GM12878 (cell line): ENCODE data around the gene OR1F1. TPM values are rescaled to one million over a fixed set of nuclear protein-coding genes. Genes with fewer than 3 reads are reported as not detected.

ENCODE experiments used
- ATAC-seq: fragments of 200-7000 bp; cut with Tn5 transposase; 3 replicates; pipeline ENCODE4 v1.9.1; 2020; ENCODE audit warnings: mild to moderate bottlenecking, moderate library complexity
- BruUV-seq: library from RNA; stranded (reverse); fragments of 400-500 nt; replicated peaks from 2 replicates; lab custom pipeline; 2021; lab: Mats Ljungman, UMichigan
- CTCF ChIA-PET: fragments of 300-600 bp; sonication (Branson Sonifier 250); formaldehyde crosslinking; extraction: SDS; loops from one replicate; lab custom pipeline; 2021; ENCODE audit warnings: inconsistent platforms; lab: Yijun Ruan, JAX
- POLR2A ChIA-PET: fragments of 350-600 bp; formaldehyde crosslinking; extraction: SDS; loops from one replicate; lab custom pipeline; 2021; ENCODE audit warnings: inconsistent platforms; lab: Charles Lee
- RAD21 ChIA-PET: fragments of 300-600 bp; sonication (Branson Sonifier 250); formaldehyde crosslinking; loops from one replicate; lab custom pipeline; 2023; ENCODE audit warnings: antibody characterized with exemption; ENCODE audit not compliant: unreplicated experiment; lab: Charles Lee
- SMC1A ChIA-PET: fragments of 300-600 bp; sonication (Branson Sonifier 250); formaldehyde crosslinking; loops from one replicate; lab custom pipeline; 2023; ENCODE audit not compliant: unreplicated experiment, uncharacterized antibody; lab: Charles Lee
- DNase-seq: peaks from one replicate; pipeline ENCODE4 v3.0.0-alpha.2; 2011; ENCODE audit warnings: low read depth, low spot score
- FAIRE-seq: peaks from 3 replicates; lab custom pipeline; 2011; peaks lifted over from hg19 to GRCh38; lab: Jason Lieb, UNC
- H2AFZ ChIP-seq: 2 replicates; pipeline ENCODE4 v1.6.0; 2011; ENCODE audit warnings: low read depth, low read length, control low read depth; ENCODE audit not compliant: control insufficient read depth
- H3K27ac ChIP-seq: 2 replicates; pipeline ENCODE4 v1.5.1; 2011; ENCODE audit warnings: control low read depth; ENCODE audit not compliant: control insufficient read depth, insufficient read depth
- H3K27me3 ChIP-seq, 2 experiments: replicated peaks in 1 of 2; 2 replicates each; pipeline versions ENCODE4 v1.6.0 to v1.6.1; 2011; ENCODE audit warnings: low read length in 1 of 2; ENCODE audit not compliant: control insufficient read depth in 2 of 2, insufficient read depth in 2 of 2
- H3K36me3 ChIP-seq, 2 experiments: 2 replicates each; pipeline ENCODE4 v1.5.1; 2011; ENCODE audit warnings: low read length in 1 of 2; ENCODE audit not compliant: control insufficient read depth in 2 of 2, insufficient read depth in 2 of 2
- H3K4me1 ChIP-seq: 2 replicates; pipeline ENCODE4 v1.6.1; 2011; ENCODE audit warnings: mild to moderate bottlenecking, low read length, moderate library complexity, mixed read lengths; ENCODE audit not compliant: control insufficient read depth, insufficient read depth
- H3K4me2 ChIP-seq: 2 replicates; pipeline ENCODE4 v1.6.0; 2011; ENCODE audit warnings: control low read depth; ENCODE audit not compliant: control insufficient read depth, insufficient read depth
- H3K4me3 ChIP-seq: fragments of 200-600 bp; sonication (generic); 2 replicates; pipeline ENCODE4 v1.5.1; 2016
- H3K79me2 ChIP-seq: 2 replicates; pipeline ENCODE4 v1.6.0; 2011; ENCODE audit warnings: low read length; ENCODE audit not compliant: control insufficient read depth, insufficient read depth
- H3K9ac ChIP-seq: 2 replicates; pipeline ENCODE4 v1.8.0; 2011; ENCODE audit warnings: low read length, control low read depth, mixed read lengths; ENCODE audit not compliant: control insufficient read depth, insufficient read depth
- H3K9me3 ChIP-seq: replicated peaks from 3 replicates; pipeline ENCODE4 v1.5.1; 2011; ENCODE audit warnings: mild to moderate bottlenecking, low read length; ENCODE audit not compliant: control insufficient read depth, insufficient read depth
- H4K20me1 ChIP-seq: 2 replicates; pipeline ENCODE4 v1.6.0; 2011; ENCODE audit not compliant: control insufficient read depth, insufficient read depth
- CREB1 ChIP-seq: IDR thresholded peaks from 2 replicates; pipeline ENCODE4 v1.6.1; 2012; ENCODE audit warnings: low read depth, mild to moderate bottlenecking, inconsistent platforms
- EED ChIP-seq: sonication (generic); IDR thresholded peaks from 2 replicates; pipeline ENCODE4 v1.6.1; 2016; ENCODE audit warnings: antibody characterized with exemption, low read depth
- HDGF ChIP-seq: fragments of 450-650 bp; IDR thresholded peaks from 2 replicates; pipeline ENCODE4 v1.6.1; 2016; ENCODE audit warnings: antibody characterized with exemption
- IKZF1 ChIP-seq: fragments of 450-650 bp; conservative IDR thresholded peaks from 2 replicates; pipeline ENCODE4 v1.6.1; 2017; ENCODE audit warnings: antibody characterized with exemption, mild to moderate bottlenecking
- LARP7 ChIP-seq: fragments of 450-650 bp; IDR thresholded peaks from 2 replicates; pipeline ENCODE4 v1.6.1; 2017; ENCODE audit warnings: mild to moderate bottlenecking
- MYC ChIP-seq: IDR thresholded peaks from 2 replicates; pipeline ENCODE4 v1.6.1; 2011; ENCODE audit warnings: mild to moderate bottlenecking, low read length, moderate library complexity, inconsistent platforms; ENCODE audit not compliant: insufficient read depth, insufficient replicate concordance, insufficient read length, severe bottlenecking
- NBN ChIP-seq: fragments of 450-650 bp; IDR thresholded peaks from 2 replicates; pipeline ENCODE4 v1.6.1; 2016
- NRF1 ChIP-seq: conservative IDR thresholded peaks from 2 replicates; pipeline ENCODE4 v1.6.1; 2011; ENCODE audit warnings: mild to moderate bottlenecking, low read depth, low read length, improper control_type of control experiment
- PAX5 ChIP-seq: IDR thresholded peaks from 2 replicates; pipeline ENCODE4 v1.6.1; 2011; ENCODE audit warnings: low read depth, low read length, borderline replicate concordance
- RFX5 ChIP-seq: IDR thresholded peaks from 2 replicates; pipeline ENCODE4 v1.6.1; 2011; ENCODE audit warnings: low read depth, low read length, improper control_type of control experiment
- RUNX3 ChIP-seq: IDR thresholded peaks from 2 replicates; pipeline ENCODE4 v1.6.1; 2012; ENCODE audit warnings: low read length, inconsistent platforms
- SREBF2 ChIP-seq: IDR thresholded peaks from 2 replicates; pipeline ENCODE4 v1.6.1; 2012; ENCODE audit warnings: mild to moderate bottlenecking, low read length
- ZNF24 ChIP-seq: fragments of 450-650 bp; IDR thresholded peaks from 2 replicates; pipeline ENCODE4 v1.6.1; 2017; ENCODE audit warnings: antibody characterized with exemption, mild to moderate bottlenecking
- ZNF687 ChIP-seq: fragments of 450-650 bp; IDR thresholded peaks from 2 replicates; pipeline ENCODE4 v1.6.1; 2017; ENCODE audit warnings: mild to moderate bottlenecking, moderate library complexity
- ZSCAN29 ChIP-seq: fragments of 450-650 bp; IDR thresholded peaks from 2 replicates; pipeline ENCODE4 v1.6.1; 2017; ENCODE audit warnings: mild to moderate bottlenecking, moderate library complexity
- WGBS: methylation state at CpG from one replicate; pipeline ENCODE4 v1.1.6; 2016; ENCODE audit warnings: low lambda C conversion rate; ENCODE audit not compliant: insufficient replicate concordance, insufficient coverage; ENCODE audit errors: missing lambda C conversion rate; 5-methylcytosine and 5-hydroxymethylcytosine counted together
- in situ Hi-C: fragments of 300-500 bp; cut with MboI; formaldehyde crosslinking; loops from 9 replicates; pipeline ENCODE4 v1.14.3; 2018; ENCODE audit warnings: mixed read lengths
- intact Hi-C: fragments of 100-400 bp; cut with micrococcal nuclease; formaldehyde crosslinking; loops from one replicate; pipeline ENCODE4 v1.14.2; 2022; ENCODE audit not compliant: unreplicated experiment
- polyA plus RNA-seq, 11 experiments: library from polyadenylated mRNA; depleted of rRNA in 4 of 11; unstranded in 6 of 11; stranded (reverse) in 5 of 11; fragments of >200 nt; fragmentation: Nextera tagmentation in 4 of 11; fragmentation: Illumina TruSeq in 1 of 11; extraction: Ambion mirVana in 4 of 11; extraction: Trizol in 1 of 11; gene quantifications; 1 replicate in 1 of 11; 2 replicates in 10 of 11; pipeline versions ENCODE4 v1.2.1 to v1.2.3, GENCODE V29; 2011 to 2016; ENCODE audit warnings: inconsistent platforms in 2 of 11, missing spikeins in 2 of 11, low read depth in 1 of 11
- total RNA-seq, 4 experiments: library from RNA; depleted of rRNA in 3 of 4; stranded (reverse); fragments of >200 nt in 3 of 4; fragmentation: Illumina TruSeq in 1 of 4; extraction: Trizol in 1 of 4; gene quantifications; 2 replicates each; pipeline versions ENCODE4 v1.2.1 to v1.2.3, GENCODE V29; 2013 to 2021
- TF ChIP-seq, protein P1 (sequence below): fragments of 450-650 bp; formaldehyde crosslinking; IDR thresholded peaks from 2 replicates; pipeline ENCODE4 v1.4.0; 2020; ENCODE audit warnings: mild to moderate bottlenecking, moderate library complexity

OR1F1 gene
- total and polyA plus RNA-seq, 10 of the 15 experiments (the other 5 are each of a cell fraction or from before 2014, with no cell fraction given): 0.10 to 0.14 (median 0.12) TPM; not detected in 7

GRCh38 chr16:3157229-3158025, 30.6 kb upstream of the OR1F1 start:
- Histone ChIP-seq H3K36me3 (no peaks in the 10 kb centered on the region), H3K9ac (peak overlapping the region; percentile 58; the same call in 1 of the 2 replicates), H3K4me2 (peak overlapping the region; percentile 78), H2AFZ (peak overlapping the region; percentile 24), H3K4me1 (peaks cover 18% of the 10 kb centered on the region), H3K79me2 (no peaks in the 10 kb centered on the region), H3K4me3 (peak overlapping the region; percentile 96), H3K9me3 (no peaks in the 10 kb centered on the region; the same call in 2 of the 3 replicates), H3K27me3 (peaks cover 0 to 2% of the 10 kb centered on the region in 2 experiments; a peak in 1 of 4 replicates), H3K27ac (no peak overlapping the region), H4K20me1 (no peaks in the 10 kb centered on the region)
- no TSS peak for BruUV-seq
- FAIRE-seq (no peak), ATAC-seq (peak; percentile 5), DNase-seq (no peak)
- intact Hi-C loops: loop anchor here (1.0 to 10.0 kb wide), 3 partner anchors 7 to 107 kb away; no protein-coding TSS in a partner anchor
- ChIA-PET SMC1A (interaction anchor here (0.9 to 1.6 kb wide), 4 partner anchors 11 to 80 kb away, joined by 3 to 5 read pairs (median 4); no protein-coding TSS in a partner anchor), RAD21 (interaction anchor here (1.1 kb wide), 1 partner anchor 61 kb away, joined by 3 read pairs; no protein-coding TSS in a partner anchor), CTCF (interaction anchor here (0.7 to 3.5 kb wide), 9 partner anchors 9 to 275 kb away, joined by 3 to 18 read pairs (median 3); partner anchors contain the start of genes FLYWCH2 and ZNF213), POLR2A (interaction anchor here (1.3 to 3.6 kb wide), 4 partner anchors 10 to 23 kb away, joined by 4 to 16 read pairs (median 7); partner anchors contain the start of gene ZNF213)
- 1% methylated on average over 54 of the region's 59 CpGs for WGBS
- in situ Hi-C loops: no loop called here
- peak; percentile 46 for TF ChIP-seq IKZF1
- peak; percentile 30; the same call in 1 of the 2 replicates for TF ChIP-seq EED
- no peak for TF ChIP-seq RFX5
- TF ChIP-seq NBN: no peak
- TF ChIP-seq, protein P1, sequence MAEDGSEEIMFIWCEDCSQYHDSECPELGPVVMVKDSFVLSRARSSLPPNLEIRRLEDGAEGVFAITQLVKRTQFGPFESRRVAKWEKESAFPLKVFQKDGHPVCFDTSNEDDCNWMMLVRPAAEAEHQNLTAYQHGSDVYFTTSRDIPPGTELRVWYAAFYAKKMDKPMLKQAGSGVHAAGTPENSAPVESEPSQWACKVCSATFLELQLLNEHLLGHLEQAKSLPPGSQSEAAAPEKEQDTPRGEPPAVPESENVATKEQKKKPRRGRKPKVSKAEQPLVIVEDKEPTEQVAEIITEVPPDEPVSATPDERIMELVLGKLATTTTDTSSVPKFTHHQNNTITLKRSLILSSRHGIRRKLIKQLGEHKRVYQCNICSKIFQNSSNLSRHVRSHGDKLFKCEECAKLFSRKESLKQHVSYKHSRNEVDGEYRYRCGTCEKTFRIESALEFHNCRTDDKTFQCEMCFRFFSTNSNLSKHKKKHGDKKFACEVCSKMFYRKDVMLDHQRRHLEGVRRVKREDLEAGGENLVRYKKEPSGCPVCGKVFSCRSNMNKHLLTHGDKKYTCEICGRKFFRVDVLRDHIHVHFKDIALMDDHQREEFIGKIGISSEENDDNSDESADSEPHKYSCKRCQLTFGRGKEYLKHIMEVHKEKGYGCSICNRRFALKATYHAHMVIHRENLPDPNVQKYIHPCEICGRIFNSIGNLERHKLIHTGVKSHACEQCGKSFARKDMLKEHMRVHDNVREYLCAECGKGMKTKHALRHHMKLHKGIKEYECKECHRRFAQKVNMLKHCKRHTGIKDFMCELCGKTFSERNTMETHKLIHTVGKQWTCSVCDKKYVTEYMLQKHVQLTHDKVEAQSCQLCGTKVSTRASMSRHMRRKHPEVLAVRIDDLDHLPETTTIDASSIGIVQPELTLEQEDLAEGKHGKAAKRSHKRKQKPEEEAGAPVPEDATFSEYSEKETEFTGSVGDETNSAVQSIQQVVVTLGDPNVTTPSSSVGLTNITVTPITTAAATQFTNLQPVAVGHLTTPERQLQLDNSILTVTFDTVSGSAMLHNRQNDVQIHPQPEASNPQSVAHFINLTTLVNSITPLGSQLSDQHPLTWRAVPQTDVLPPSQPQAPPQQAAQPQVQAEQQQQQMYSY (CRISPR knock-in tag): no peak
- TF ChIP-seq LARP7: peak; percentile 22; the same call in 1 of the 2 replicates
- peak; percentile 70; the same call in 1 of the 2 replicates for TF ChIP-seq ZSCAN29
- TF ChIP-seq RUNX3: 0 out of 2 replicates have a peak, but pooled peaks have one; percentile 2
- peak; percentile 97 for TF ChIP-seq ZNF24
- TF ChIP-seq CREB1: 0 out of 2 replicates have a peak, but pooled peaks have one; percentile 4
- TF ChIP-seq NRF1: no peak
- peak; percentile 22 for TF ChIP-seq MYC
- TF ChIP-seq SREBF2: peak; percentile 80
- TF ChIP-seq HDGF: no peak
- TF ChIP-seq ZNF687: no peak
- TF ChIP-seq PAX5: no peak
